ENCODE results near the gene ALKBH4.
"Not testable (repeated sequence)": the region's sequence is repeated elsewhere in the genome, so short reads cannot be mapped to it uniquely, and the experiment has no call there.

- TF ChIP-seq CTCF, POLR2A (IDR thresholded peaks at IDR 0.05): not testable (repeated sequence)
Observed at GRCh38 chr7:102507410-102508088, 42.9 kb upstream of the ALKBH4 start.
